Skeletal muscle tissue (tissue), 4 donors: Measurements from ENCODE around the gene OSBPL6. TPM values are rescaled to one million over a fixed set of nuclear protein-coding genes. Genes with fewer than 3 reads are reported as not detected.
"Not testable (repeated sequence)": the region's sequence is repeated elsewhere in the genome, so short reads cannot be mapped to it uniquely, and the experiment has no call there.

Source experiments
- H3K27ac ChIP-seq: one replicate; pipeline ENCODE4 v1.7.0; 2013; ENCODE audit warnings: mild to moderate bottlenecking, low read depth, low read length, inconsistent platforms
- H3K27me3 ChIP-seq, 3 donors: one replicate each; pipeline ENCODE4 v1.7.0; 2013; ENCODE audit warnings: low read length in 3 of 3; ENCODE audit not compliant: control insufficient read depth in 3 of 3, insufficient read depth in 3 of 3
- H3K36me3 ChIP-seq, 3 donors: one replicate each; pipeline ENCODE4 v1.7.0; 2013; ENCODE audit warnings: low read length in 3 of 3; ENCODE audit not compliant: control insufficient read depth in 3 of 3, insufficient read depth in 3 of 3
- H3K4me1 ChIP-seq, 3 donors: one replicate each; pipeline ENCODE4 v1.7.0; 2013; ENCODE audit warnings: low read length in 3 of 3, mild to moderate bottlenecking in 3 of 3; ENCODE audit not compliant: control insufficient read depth in 3 of 3, insufficient read depth in 3 of 3
- H3K4me3 ChIP-seq, 3 donors: one replicate each; pipeline ENCODE4 v1.7.0; 2013; ENCODE audit warnings: low read length in 3 of 3
- H3K9ac ChIP-seq, 3 donors: one replicate each; pipeline ENCODE4 v1.7.0; 2013; ENCODE audit warnings: low read length in 3 of 3, mild to moderate bottlenecking in 3 of 3, moderate library complexity in 2 of 3, low read depth in 1 of 3
- H3K9me3 ChIP-seq, 3 donors: one replicate each; pipeline ENCODE4 v1.7.0; 2013; ENCODE audit warnings: low read length in 3 of 3; ENCODE audit not compliant: control insufficient read depth in 3 of 3
- total RNA-seq: library from RNA; depleted of rRNA; stranded (reverse); fragments of >200 nt; gene quantifications from one replicate; pipeline ENCODE4 v1.2.3, GENCODE V29; 2014
- donor health status: Osteomylitis.

The OSBPL6 gene
- total RNA-seq, 1 donor from 2014 or later: 2.1 TPM

DNA sequence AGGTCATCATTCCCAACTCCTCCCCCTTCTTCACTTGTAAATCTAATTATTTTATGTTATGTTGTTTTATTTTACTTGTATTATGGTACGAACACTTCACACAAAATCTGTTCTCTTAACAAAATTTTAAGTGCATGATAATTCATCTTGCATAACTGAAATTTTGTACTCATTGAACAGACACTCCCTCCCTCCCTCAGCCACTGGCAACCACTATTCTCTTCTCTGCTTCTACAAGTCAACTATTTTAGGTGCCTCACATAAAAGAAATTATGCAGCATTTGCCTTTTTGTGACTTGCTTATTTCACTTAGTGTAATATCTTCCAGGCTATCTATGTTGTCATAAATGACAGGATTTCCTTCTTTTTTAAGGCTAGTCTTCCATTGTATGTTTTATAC, 30.4 kb upstream of the OSBPL6 start:
- H3K27me3 ChIP-seq: no peaks in the 10 kb centered on the region
- no peaks in the 10 kb centered on the region for H3K9me3 ChIP-seq
- H3K4me1 ChIP-seq: no peaks in the 10 kb centered on the region
- no peak overlapping the region for H3K4me3 ChIP-seq
- no peaks in the 10 kb centered on the region for H3K36me3 ChIP-seq
- no peak overlapping the region for H3K27ac ChIP-seq
- H3K9ac ChIP-seq: no peak overlapping the region

DNA sequence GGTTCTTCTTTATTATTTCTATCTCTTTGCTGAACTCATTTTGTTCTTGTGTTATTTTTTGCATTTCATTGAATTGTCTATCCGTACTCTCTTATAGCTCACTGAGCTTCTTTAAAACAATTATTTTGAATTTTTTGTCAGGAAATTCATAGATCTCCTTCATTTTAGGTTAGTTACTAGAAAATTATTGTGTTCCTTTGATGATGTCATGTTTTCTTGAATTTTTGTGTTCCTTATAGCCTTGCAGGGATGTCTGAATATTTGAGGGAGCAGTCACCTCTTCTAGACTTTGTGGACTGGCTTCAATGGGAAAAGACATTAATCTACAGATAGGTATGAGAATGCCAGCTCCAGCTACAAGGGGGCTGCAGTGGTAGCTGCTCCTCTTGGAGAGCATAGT, 20.7 kb upstream of the OSBPL6 start:
- Histone ChIP-seq H3K27me3 (no peaks in the 10 kb centered on the region), H3K36me3 (no peaks in the 10 kb centered on the region), H3K4me3 (no peak overlapping the region), H3K4me1 (no peaks in the 10 kb centered on the region), H3K27ac (no peak overlapping the region), H3K9ac (no peak overlapping the region), H3K9me3 (no peaks in the 10 kb centered on the region)

DNA sequence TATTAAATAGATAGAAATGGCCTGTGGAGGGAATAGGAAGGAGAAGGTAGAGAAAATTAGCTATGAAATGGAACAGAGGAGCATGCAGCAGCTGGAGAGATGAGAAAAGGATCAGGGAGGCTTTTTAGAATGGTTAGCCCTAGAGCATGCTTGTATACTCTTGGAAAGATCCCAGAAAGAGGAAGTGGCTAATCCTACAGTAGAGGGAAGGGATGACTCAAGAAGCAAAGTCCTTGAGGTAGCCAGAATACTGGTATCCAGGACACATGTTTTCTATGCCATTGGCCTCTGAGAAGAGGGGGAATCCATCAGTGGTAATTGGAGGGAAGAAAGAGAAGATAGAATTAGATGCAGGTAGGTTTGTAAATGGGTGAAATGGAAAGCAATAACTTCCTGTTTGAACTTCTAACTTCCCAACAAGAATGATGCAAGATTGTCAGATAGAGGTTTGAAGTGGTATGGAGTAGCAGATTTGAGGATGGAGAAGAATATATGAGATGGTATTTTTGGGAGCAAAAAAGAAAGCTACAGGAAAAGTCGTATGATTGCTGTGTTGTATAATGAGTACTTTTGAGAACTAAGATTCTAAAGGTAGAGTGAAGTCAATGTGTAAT, 17.1 kb upstream of the OSBPL6 start:
- Histone ChIP-seq H3K36me3 (no peaks in the 10 kb centered on the region), H3K9me3 (no peaks in the 10 kb centered on the region), H3K9ac (no peak overlapping the region), H3K4me1 (no peaks in the 10 kb centered on the region), H3K27me3 (no peaks in the 10 kb centered on the region), H3K4me3 (no peak overlapping the region), H3K27ac (no peak overlapping the region)

DNA sequence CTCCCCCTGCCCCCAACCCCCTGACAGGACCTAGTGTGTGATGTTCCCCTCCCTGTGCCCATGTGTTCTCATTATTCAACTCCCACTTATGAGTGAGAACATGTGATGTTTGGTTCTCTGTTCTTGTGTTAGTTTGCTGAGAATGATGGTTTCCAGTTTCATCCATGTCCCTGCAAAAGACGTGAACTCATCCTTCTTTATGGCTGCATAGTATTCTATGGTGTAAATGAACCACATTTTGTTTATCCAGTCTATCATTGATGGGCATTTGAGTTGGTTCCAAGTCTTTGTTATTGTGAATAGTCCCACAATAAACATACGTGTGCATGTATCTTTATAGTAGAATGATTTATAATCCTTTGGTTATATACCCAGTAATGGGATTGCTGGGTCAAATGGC, 13.7 kb upstream of the OSBPL6 start:
- not testable (repeated sequence) for H3K9ac ChIP-seq, H3K36me3 ChIP-seq, H3K27ac ChIP-seq, H3K4me1 ChIP-seq, H3K9me3 ChIP-seq, H3K27me3 ChIP-seq, H3K4me3 ChIP-seq

DNA sequence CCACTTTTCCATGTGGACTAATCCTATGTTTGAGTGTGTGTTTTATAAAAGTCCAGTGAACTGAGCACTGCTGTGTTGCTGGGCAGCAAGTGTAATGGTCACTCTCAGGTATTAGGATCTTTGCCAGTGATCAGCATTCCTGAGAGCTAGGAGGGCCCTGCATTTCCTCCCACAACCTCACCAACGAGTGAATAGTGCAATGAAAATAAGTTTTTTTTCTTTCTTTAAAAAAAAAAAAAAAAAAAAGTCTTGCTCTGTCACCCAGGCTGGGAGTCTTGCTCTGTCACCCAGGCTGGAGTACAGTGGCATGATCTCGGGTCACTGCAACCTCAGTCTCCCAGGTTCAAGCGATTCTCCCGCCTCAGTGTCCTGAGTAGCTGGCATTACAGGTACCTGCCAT, 6.5 kb upstream of the OSBPL6 start:
- Histone ChIP-seq H3K36me3 (no peaks in the 10 kb centered on the region), H3K27ac (no peak overlapping the region), H3K9ac (no peak overlapping the region)

DNA sequence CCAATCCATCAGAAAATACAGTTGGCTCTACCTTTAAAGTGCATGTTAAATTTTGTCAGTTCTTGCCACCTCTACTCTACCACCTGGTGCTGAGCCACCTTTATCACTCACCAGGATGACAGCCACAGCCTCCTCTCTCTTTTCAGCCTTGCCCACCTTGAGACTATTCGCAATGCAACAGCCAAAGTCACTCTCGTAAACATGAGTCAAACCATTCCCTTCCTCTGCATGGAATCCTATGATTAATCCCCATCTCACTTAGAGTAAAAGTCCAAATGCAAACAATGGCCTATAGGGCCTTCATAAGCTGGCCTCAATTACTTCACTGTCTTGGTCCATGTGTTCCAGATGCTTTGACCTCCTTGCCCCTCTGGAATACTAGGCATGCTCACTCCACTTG, 5.8 kb upstream of the OSBPL6 start:
- Histone ChIP-seq H3K36me3 (no peaks in the 10 kb centered on the region), H3K9me3 (no peaks in the 10 kb centered on the region), H3K4me1 (peaks cover under 1 to 5% (median 3%) of the 10 kb centered on the region in 3 donors), H3K27me3 (no peaks in the 10 kb centered on the region), H3K27ac (no peak overlapping the region), H3K9ac (no peak overlapping the region), H3K4me3 (no peak overlapping the region)

More for the DNA sequence above, 6.5 kb upstream of the OSBPL6 start:
- no peak overlapping the region for H3K4me3 ChIP-seq
- H3K4me1 ChIP-seq: no peaks in the 10 kb centered on the region
- H3K27me3 ChIP-seq: no peaks in the 10 kb centered on the region
- no peaks in the 10 kb centered on the region for H3K9me3 ChIP-seq

DNA sequence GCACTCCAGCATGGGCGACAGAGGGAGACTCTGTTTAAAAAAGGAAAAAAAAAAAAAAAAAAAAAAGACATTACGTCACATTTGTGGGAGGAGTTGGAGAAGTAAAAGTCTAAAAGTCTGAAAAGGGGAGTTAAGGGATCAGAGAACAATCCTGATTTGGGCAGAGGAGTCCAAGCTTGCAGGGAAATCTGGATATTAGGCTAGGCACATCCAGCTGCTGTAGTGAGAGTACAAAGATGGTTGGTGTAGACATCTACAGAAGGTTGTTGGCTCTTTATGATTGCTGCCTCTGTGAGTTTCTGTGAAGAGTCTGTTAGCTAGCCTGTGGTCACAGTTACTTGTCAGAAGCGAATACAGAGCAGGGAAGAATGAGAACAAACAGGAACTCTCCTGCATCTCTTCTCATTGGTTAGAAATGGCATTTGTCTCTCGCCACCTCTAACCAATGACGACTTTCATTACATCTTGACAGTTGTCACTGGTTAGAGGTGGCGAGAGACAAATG, 3.3 kb upstream of the OSBPL6 start:
- Histone ChIP-seq H3K27ac (no peak overlapping the region), H3K4me1 (peaks cover 7 to 17% (median 11%) of the 10 kb centered on the region in 3 donors), H3K27me3 (no peaks in the 10 kb centered on the region), H3K9me3 (no peaks in the 10 kb centered on the region), H3K9ac (no peak overlapping the region), H3K4me3 (no peak overlapping the region), H3K36me3 (no peaks in the 10 kb centered on the region)

DNA sequence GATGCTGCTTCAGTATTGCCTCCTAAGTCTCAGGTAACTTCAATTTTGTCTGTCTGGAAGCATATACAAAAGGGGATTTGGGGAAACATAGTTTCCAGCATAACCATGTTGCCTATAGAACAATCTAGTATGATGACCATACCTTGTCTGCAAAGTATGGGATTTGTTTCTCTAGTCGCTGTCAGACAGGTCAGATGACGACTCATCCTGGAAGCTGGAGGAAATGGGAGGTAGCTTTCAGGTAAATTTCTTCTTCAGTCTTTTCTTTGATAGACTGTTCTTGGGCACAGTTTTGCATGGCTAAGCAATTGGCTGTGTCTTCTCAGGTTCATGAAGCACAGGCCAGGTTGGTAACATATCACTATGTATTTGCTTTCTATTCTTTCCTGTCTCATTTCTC, 2.8 kb upstream of the OSBPL6 start:
- Histone ChIP-seq H3K4me1 (peaks cover 11 to 17% (median 12%) of the 10 kb centered on the region in 3 donors), H3K9me3 (no peaks in the 10 kb centered on the region), H3K9ac (no peak overlapping the region), H3K27me3 (no peaks in the 10 kb centered on the region), H3K4me3 (no peak overlapping the region), H3K36me3 (no peaks in the 10 kb centered on the region), H3K27ac (no peak overlapping the region)

DNA sequence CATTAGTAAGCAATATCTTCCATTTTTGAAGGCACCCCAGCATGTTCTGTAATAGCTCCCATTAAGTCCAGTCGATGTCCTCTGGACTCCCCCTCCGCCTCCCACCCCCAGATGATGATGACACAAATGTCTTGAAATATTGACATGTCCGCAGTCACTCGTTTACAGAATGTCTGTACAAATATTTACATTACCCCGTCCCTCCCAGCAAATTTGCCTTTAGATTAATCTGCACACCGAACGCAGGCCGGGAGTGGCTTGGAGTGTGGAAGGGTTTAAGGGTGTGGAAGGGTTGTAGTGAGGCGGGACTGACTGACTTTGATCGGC, 853 bp upstream of the OSBPL6 start:
- Histone ChIP-seq H3K4me1 (peaks cover 11 to 17% (median 12%) of the 10 kb centered on the region in 3 donors), H3K27ac (peak overlapping the region; percentile 92), H3K9me3 (no peaks in the 10 kb centered on the region), H3K27me3 (no peaks in the 10 kb centered on the region), H3K4me3 (peak overlapping the region; percentile 75 to 93 (median 86)), H3K9ac (peak overlapping the region; percentile 79 to 94 (median 88)), H3K36me3 (no peaks in the 10 kb centered on the region)

DNA sequence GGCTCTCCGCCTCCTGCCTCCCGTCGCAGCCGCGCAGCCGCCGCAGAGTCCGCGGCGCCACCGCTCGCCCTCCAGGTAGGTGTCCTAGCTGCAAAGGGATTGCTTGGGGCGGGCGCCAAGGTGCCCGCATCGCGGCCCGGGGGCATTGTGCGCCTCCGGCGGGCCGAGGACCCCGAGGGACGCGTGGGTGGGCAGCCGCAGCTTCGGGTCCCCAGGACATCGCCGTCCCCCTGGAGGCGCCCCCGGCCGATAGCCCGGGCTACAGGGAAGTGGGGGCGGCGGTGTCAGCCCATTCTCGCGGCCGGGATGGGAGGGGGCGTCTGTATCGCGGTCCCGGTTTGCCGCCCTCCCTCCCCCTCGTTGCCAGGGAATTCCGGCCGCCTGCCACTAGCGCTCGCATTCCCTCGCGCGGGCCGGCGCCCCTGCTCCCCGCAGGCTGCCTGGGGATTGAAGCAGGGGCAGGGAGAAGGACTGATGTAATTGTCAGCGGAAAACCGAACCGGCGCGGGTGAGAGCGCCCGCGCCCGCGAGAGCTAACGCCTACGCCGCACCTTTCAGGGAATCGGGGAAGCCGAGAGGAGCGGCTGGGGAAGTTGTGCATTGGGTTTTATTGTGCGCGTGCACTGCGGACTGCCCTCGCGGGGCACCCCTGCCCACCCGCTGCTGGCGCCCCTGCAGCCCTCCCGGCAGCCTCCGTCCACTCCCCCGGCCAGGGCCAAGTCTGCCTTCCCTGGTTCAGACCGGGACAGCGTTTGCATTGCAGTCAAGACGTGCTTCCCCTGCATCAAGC, 483 bp downstream of the OSBPL6 start:
- Histone ChIP-seq H3K9me3 (no peaks in the 10 kb centered on the region), H3K9ac (peak overlapping the region; percentile 79 to 94 (median 80)), H3K27ac (peak overlapping the region; percentile 92), H3K27me3 (no peaks in the 10 kb centered on the region), H3K4me1 (peaks cover 12 to 17% (median 14%) of the 10 kb centered on the region in 3 donors), H3K4me3 (peak overlapping the region; percentile 86 to 93 (median 90)), H3K36me3 (no peaks in the 10 kb centered on the region)
